H1 (cell line): ENCODE measurements around the gene RPS6KA2. TPM values are rescaled to one million over a fixed set of nuclear protein-coding genes. Genes with fewer than 3 reads are reported as not detected.
A peak's percentile ranks its signal among the peaks of the same experiment; 100 is the strongest.

Experiments used
- CTCF ChIA-PET: fragments of 300-600 bp; sonication (Branson Sonifier 250); formaldehyde crosslinking; loops from one replicate; lab custom pipeline; 2021; ENCODE audit not compliant: partially characterized antibody; lab: Charles Lee
- POLR2A ChIA-PET: fragments of 300-600 bp; sonication (Branson Sonifier 250); formaldehyde crosslinking; loops from one replicate; lab custom pipeline; 2021; ENCODE audit warnings: inconsistent platforms; ENCODE audit not compliant: partially characterized antibody; lab: Charles Lee
- DNase-seq, 2 experiments: peaks; one replicate each; pipeline versions ENCODE4 v3.0.0 to v3.0.0-alpha.2; 2010 to 2022; ENCODE audit warnings: low spot score in 2 of 2, low read depth in 1 of 2, mixed read lengths in 1 of 2
- FAIRE-seq: peaks from 2 replicates; lab custom pipeline; 2011; peaks lifted over from hg19 to GRCh38; lab: Jason Lieb, UNC
- H2AFZ ChIP-seq: 2 replicates; pipeline ENCODE4 v1.8.1; 2012; ENCODE audit warnings: low read length, inconsistent platforms
- H2AK5ac ChIP-seq: 2 replicates; pipeline ENCODE4 v1.6.1; 2013; ENCODE audit warnings: low read depth, low read length
- H2BK120ac ChIP-seq: replicated peaks from 2 replicates; pipeline ENCODE3; 2013; ENCODE audit warnings: low read depth, low read length, inconsistent platforms
- H2BK12ac ChIP-seq: 2 replicates; pipeline ENCODE4 v1.6.1; 2013; ENCODE audit warnings: low read depth, low read length
- H2BK15ac ChIP-seq: 2 replicates; pipeline ENCODE4 v1.6.1; 2013; ENCODE audit warnings: low read length
- H2BK20ac ChIP-seq: 2 replicates; pipeline ENCODE4 v1.6.1; 2013; ENCODE audit warnings: low read length
- H2BK5ac ChIP-seq: 2 replicates; pipeline ENCODE4 v1.6.1; 2013; ENCODE audit warnings: low read depth, low read length
- H3K14ac ChIP-seq: 2 replicates; pipeline ENCODE4 v1.6.1; 2013; ENCODE audit warnings: inconsistent platforms; ENCODE audit not compliant: insufficient read length
- H3K18ac ChIP-seq: 2 replicates; pipeline ENCODE4 v1.6.1; 2013; ENCODE audit warnings: low read length; ENCODE audit errors: extremely low read depth
- H3K23ac ChIP-seq: 2 replicates; pipeline ENCODE4 v1.6.1; 2013; ENCODE audit warnings: inconsistent platforms; ENCODE audit not compliant: insufficient read length
- H3K23me2 ChIP-seq: 2 replicates; pipeline ENCODE4 v1.6.1; 2013; ENCODE audit warnings: low read depth, low read length
- H3K27ac ChIP-seq: 2 replicates; pipeline ENCODE4 v1.6.1; 2011; ENCODE audit warnings: low read depth, low read length, inconsistent platforms
- H3K27me3 ChIP-seq, 4 experiments: replicated peaks in 1 of 4; 1 replicate in 1 of 4; 2 replicates in 3 of 4; pipeline versions ENCODE4 v1.6.1 to v1.8.1; 2011 to 2013; ENCODE audit warnings: low read length in 3 of 4, mild to moderate bottlenecking in 3 of 4, inconsistent platforms in 2 of 4, mixed read lengths in 2 of 4, moderate library complexity in 1 of 4; ENCODE audit not compliant: control insufficient read depth in 3 of 4, insufficient read depth in 3 of 4; ENCODE audit errors: extremely low read depth in 1 of 4
- H3K36me3 ChIP-seq, 4 experiments: 2 replicates each; pipeline versions ENCODE4 v1.6.1 to v1.8.1; 2011 to 2013; ENCODE audit warnings: mild to moderate bottlenecking in 4 of 4, low read length in 3 of 4, moderate library complexity in 2 of 4, control low read depth in 1 of 4, inconsistent platforms in 1 of 4; ENCODE audit not compliant: insufficient read depth in 4 of 4, control insufficient read depth in 2 of 4
- H3K4ac ChIP-seq: replicated peaks from 2 replicates; pipeline ENCODE3; 2013; ENCODE audit warnings: low read length, low read depth, mixed read lengths, inconsistent platforms; ENCODE audit not compliant: insufficient read length
- H3K4me1 ChIP-seq, 4 experiments: replicated peaks in 1 of 4; 1 replicate in 1 of 4; 2 replicates in 3 of 4; pipeline versions ENCODE4 v1.6.1 to v1.8.1; 2011 to 2013; ENCODE audit warnings: low read length in 3 of 4, inconsistent platforms in 2 of 4, mixed read lengths in 1 of 4; ENCODE audit not compliant: insufficient read depth in 4 of 4, control insufficient read depth in 3 of 4
- H3K4me2 ChIP-seq, 2 experiments: 2 replicates each; pipeline versions ENCODE4 v1.6.1 to v1.8.1; 2011 to 2013; ENCODE audit warnings: low read depth in 2 of 2, low read length in 2 of 2, control low read depth in 1 of 2, inconsistent platforms in 1 of 2, mild to moderate bottlenecking in 1 of 2; ENCODE audit not compliant: insufficient read depth in 1 of 2
- H3K4me3 ChIP-seq, 4 experiments: fragments of 200-600, 300-600 bp in 1 of 4; sonication (generic), shearing (Covaris generic), sonication (Bioruptor Twin) in 1 of 4; 2 replicates each; pipeline versions ENCODE4 v1.5.1 to v1.8.1; 2011 to 2016; ENCODE audit warnings: low read length in 4 of 4, low read depth in 3 of 4, control low read depth in 2 of 4, inconsistent platforms in 2 of 4, mild to moderate bottlenecking in 2 of 4, mixed read lengths in 1 of 4, moderate library complexity in 1 of 4; ENCODE audit not compliant: insufficient read depth in 2 of 4; ENCODE audit errors: extremely low read depth in 1 of 4
- H3K56ac ChIP-seq: replicated peaks from 2 replicates; pipeline ENCODE3; 2013; ENCODE audit warnings: low read depth, mild to moderate bottlenecking, mixed read lengths, low read length, inconsistent platforms; ENCODE audit not compliant: insufficient read length
- H3K79me1 ChIP-seq: 2 replicates; pipeline ENCODE4 v1.6.1; 2013; ENCODE audit warnings: low read depth, low read length, control low read depth
- H3K79me2 ChIP-seq, 2 experiments: 2 replicates each; pipeline versions ENCODE4 v1.6.1 to v1.8.1; 2012 to 2013; ENCODE audit warnings: low read length in 2 of 2, mild to moderate bottlenecking in 2 of 2, inconsistent platforms in 1 of 2; ENCODE audit not compliant: insufficient read depth in 2 of 2, control insufficient read depth in 1 of 2
- H3K9ac ChIP-seq, 4 experiments: replicated peaks in 1 of 4; 1 replicate in 1 of 4; 2 replicates in 3 of 4; pipeline versions ENCODE4 v1.6.1 to v1.8.1; 2011 to 2013; ENCODE audit warnings: low read depth in 3 of 4, low read length in 3 of 4, control low read depth in 2 of 4, mild to moderate bottlenecking in 2 of 4, moderate library complexity in 2 of 4, inconsistent platforms in 1 of 4; ENCODE audit errors: extremely low read depth in 1 of 4
- H3K9me3 ChIP-seq, 2 experiments: 2 replicates each; pipeline versions ENCODE4 v1.6.1 to v1.8.1; 2012 to 2013; ENCODE audit warnings: mild to moderate bottlenecking in 2 of 2, moderate library complexity in 2 of 2, control low read depth in 1 of 2, inconsistent platforms in 1 of 2, low read depth in 1 of 2, low read length in 1 of 2, mixed read lengths in 1 of 2; ENCODE audit not compliant: insufficient read depth in 2 of 2
- H4K20me1 ChIP-seq, 2 experiments: replicated peaks in 1 of 2; 2 replicates each; pipeline versions ENCODE3 to v1.8.1; 2011 to 2013; ENCODE audit warnings: inconsistent platforms in 2 of 2, low read length in 2 of 2, mild to moderate bottlenecking in 1 of 2; ENCODE audit not compliant: insufficient read depth in 2 of 2, control insufficient read depth in 1 of 2
- H4K5ac ChIP-seq: 2 replicates; pipeline ENCODE4 v1.6.1; 2013; ENCODE audit warnings: low read length, low read depth, mixed read lengths, inconsistent platforms; ENCODE audit not compliant: insufficient read length
- H4K8ac ChIP-seq: 2 replicates; pipeline ENCODE4 v1.8.0; 2013; ENCODE audit warnings: mild to moderate bottlenecking, moderate library complexity, low read length, inconsistent platforms; ENCODE audit not compliant: insufficient read depth; ENCODE audit errors: extremely low read depth
- H4K91ac ChIP-seq: replicated peaks from 2 replicates; pipeline ENCODE3; 2013; ENCODE audit warnings: low read length, mixed read lengths, inconsistent platforms; ENCODE audit not compliant: insufficient read length
- BACH1 ChIP-seq: IDR thresholded peaks from 2 replicates; pipeline ENCODE4 v1.6.1; 2012; ENCODE audit warnings: low read length, improper control_type of control experiment
- CTBP2 ChIP-seq: IDR thresholded peaks from 2 replicates; pipeline ENCODE4 v1.7.0; 2011; ENCODE audit warnings: borderline replicate concordance, mild to moderate bottlenecking, moderate library complexity, mixed read lengths, low read length; ENCODE audit not compliant: insufficient read depth, insufficient read length
- HDAC2 ChIP-seq, 2 experiments: fragments of 300-600 bp in 1 of 2; sonication (generic) in 1 of 2; IDR thresholded peaks; 2 replicates each; pipeline ENCODE4 v1.6.1; 2011 to 2012; ENCODE audit warnings: low read depth in 2 of 2, low read length in 2 of 2, mild to moderate bottlenecking in 2 of 2, moderate library complexity in 2 of 2, borderline replicate concordance in 1 of 2, inconsistent platforms in 1 of 2
- KDM5A ChIP-seq: fragments of 200-600 bp; IDR thresholded peaks from 2 replicates; pipeline ENCODE4 v1.7.1; 2012; ENCODE audit warnings: mild to moderate bottlenecking, low read length, inconsistent platforms, mixed read lengths
- NRF1 ChIP-seq: IDR thresholded peaks from 2 replicates; pipeline ENCODE4 v1.6.1; 2011; ENCODE audit warnings: mild to moderate bottlenecking, low read depth, low read length, improper control_type of control experiment
- POLR2AphosphoS5 ChIP-seq: IDR thresholded peaks from 2 replicates; pipeline ENCODE4 v1.6.1; 2011; ENCODE audit warnings: low read depth, low read length
- POU5F1 ChIP-seq: IDR thresholded peaks from 2 replicates; pipeline ENCODE4 v1.6.1; 2011; ENCODE audit warnings: low read depth, mild to moderate bottlenecking, low read length, moderate library complexity
- WGBS, 2 experiments: shearing (Covaris generic) in 1 of 2; methylation state at CpG; one replicate each; pipeline versions ENCODE4 v1.1.6 to v1.1.7; 2013 to 2015; ENCODE audit warnings: low lambda C conversion rate in 2 of 2, mixed read lengths in 2 of 2, inconsistent platforms in 1 of 2, low coverage in 1 of 2, missing lambda C conversion rate in 1 of 2; ENCODE audit not compliant: insufficient replicate concordance in 2 of 2, insufficient coverage in 1 of 2, insufficient read length in 1 of 2; ENCODE audit errors: extremely low coverage in 1 of 2, missing lambda C conversion rate in 1 of 2; 5-methylcytosine and 5-hydroxymethylcytosine counted together
- polyA plus RNA-seq, 7 experiments: library from polyadenylated mRNA; depleted of rRNA in 3 of 7; stranded (reverse) in 5 of 7; unstranded in 2 of 7; fragments of >200 nt in 5 of 7; fragments of 200-250 nt in 2 of 7; gene quantifications; 1 replicate in 5 of 7; 2 replicates in 1 of 7; 4 replicates in 1 of 7; pipeline versions ENCODE4 v1.2.1 to v1.2.3, GENCODE V29; 2011 to 2013; ENCODE audit warnings: missing spikeins in 2 of 7, mixed read lengths in 2 of 7
- total RNA-seq: library from RNA; stranded (reverse); fragmentation: NEBNext Ultra II Directional; extraction: Animal tissue kit (Norgen Biotek cat#: 25700); gene quantifications from 2 replicates; pipeline ENCODE4 v1.2.1, GENCODE V29; 2021

The RPS6KA2 gene
- total and polyA plus RNA-seq, 2 of the 8 experiments (the other 6 are each of a cell fraction or from before 2014, with no cell fraction given): 8.8 to 25.7 TPM

DNA sequence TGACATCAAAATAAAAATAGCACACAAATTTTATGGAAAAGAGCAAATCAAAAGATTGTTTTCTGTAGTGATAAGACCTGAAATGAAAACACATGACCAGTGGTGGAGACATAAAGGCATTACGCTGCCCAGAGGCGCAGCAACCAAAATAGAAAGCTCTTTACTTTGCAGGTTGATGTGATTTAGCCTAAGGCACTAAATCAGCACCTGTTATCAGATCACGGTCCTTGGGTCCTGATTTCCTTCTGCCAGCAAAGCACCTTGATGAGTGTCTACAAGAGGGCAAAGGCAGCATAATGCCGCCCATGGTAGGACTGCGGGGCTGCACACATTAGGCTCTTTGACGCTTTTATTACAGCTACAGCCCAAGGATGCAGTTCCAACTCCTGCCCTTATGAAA, 21.3 kb downstream of the RPS6KA2 start:
- Histone ChIP-seq H3K23ac (no peak overlapping the region), H3K36me3 (no peaks in the 10 kb centered on the region), H4K91ac (no peak overlapping the region), H4K20me1 (peaks cover 4 to 5% of the 10 kb centered on the region in 2 experiments), H3K9ac (no peak overlapping the region), H3K14ac (no peak overlapping the region), H3K79me2 (peaks cover 0 to 48% of the 10 kb centered on the region in 2 experiments), H2AFZ (no peak overlapping the region), H2BK12ac (no peak overlapping the region), H3K4ac (no peak overlapping the region), H4K5ac (no peak overlapping the region), H3K4me1 (peaks cover 0 to 9% (median 1%) of the 10 kb centered on the region in 4 experiments; a peak in 3 of 7 replicates), H3K56ac (no peak overlapping the region), H3K4me2 (no peak overlapping the region), H2BK15ac (no peak overlapping the region), H2AK5ac (no peak overlapping the region), H3K9me3 (no peaks in the 10 kb centered on the region), H2BK20ac (no peak overlapping the region), H3K27ac (no peak overlapping the region), H3K79me1 (peaks cover 5% of the 10 kb centered on the region; the same call in 1 of the 2 replicates), H3K4me3 (no peak overlapping the region), H3K18ac (no peak overlapping the region)
- ChIA-PET POLR2A (interaction anchor here (0.7 to 1.2 kb wide), 3 partner anchors 10 to 26 kb away, joined by 3 read pairs; no protein-coding TSS in a partner anchor), CTCF (interaction anchor here (1.2 kb wide), 1 partner anchor 13 kb away, joined by 3 read pairs; no protein-coding TSS in a partner anchor)
- FAIRE-seq (no peak), DNase-seq (peak in 1 of 2 experiments; percentile 11)
- WGBS, 2 experiments: 99% methylated on average over 6 of the region's 6 CpGs; no CpG with 5 or more reads in 1 of the 2 experiments
- TF ChIP-seq BACH1 (no peak), NRF1 (no peak), POLR2AphosphoS5 (no peak), POU5F1 (no peak), CTBP2 (no peak), KDM5A (no peak), HDAC2 (IDR thresholded peaks at IDR 0.05; ENCODE audit: borderline replicate concordance in 1 of 2, low read depth in 2 of 2, low read length in 2 of 2) (no peak)
- TF ChIP-seq, all 59 proteins: peak for 0
- Histone ChIP-seq H2BK120ac (no peak overlapping the region), H3K23me2 (no peaks in the 10 kb centered on the region), H3K27me3 (no peaks in the 10 kb centered on the region; a peak in 1 of 7 replicates), H4K8ac (no peak overlapping the region), H2BK5ac (no peak overlapping the region)
